GM18507 (cell line): ENCODE measurements around the gene TMEM253.
A peak's percentile ranks its signal among the peaks of the same experiment; 100 is the strongest.

Source experiments
- DNase-seq: peaks from one replicate; pipeline ENCODE4 v3.0.0; 2011; ENCODE audit warnings: low read depth; ENCODE audit not compliant: insufficient read length; ENCODE audit errors: extremely low spot score
- FAIRE-seq: peaks from 2 replicates; lab custom pipeline; 2011; peaks lifted over from hg19 to GRCh38; lab: Jason Lieb, UNC

TMEM253 gene

GRCh38 chr14:21136024-21136423 is 35.2 kb downstream of the TMEM253 start:
- DNase-seq, result peak; percentile 17
- peak; percentile 21 for FAIRE-seq

GRCh38 chr14:21142357-21142756 is 41.5 kb downstream of the TMEM253 start:
- FAIRE-seq (no peak), DNase-seq (no peak)

GRCh38 chr14:21145437-21145836 is 44.6 kb downstream of the TMEM253 start:
- no peak for FAIRE-seq

GRCh38 chr14:21149641-21150367 is 48.9 kb downstream of the TMEM253 start:
- no peak for DNase-seq
- no peak for FAIRE-seq

More at GRCh38 chr14:21145437-21145836, 44.6 kb downstream of the TMEM253 start:
- no peak for DNase-seq
